Pancreas (tissue), 10 donors: ENCODE measurements around the gene PHC3. TPM values are rescaled to one million over a fixed set of nuclear protein-coding genes. Genes with fewer than 3 reads are reported as not detected.

Source experiments
- ATAC-seq, 4 donors: fragments of 200-7000 bp; cut with Tn5 transposase; one replicate each; pipeline versions ENCODE4 v1.8.0 to v1.9.1; 2020; ENCODE audit warnings: mild to moderate bottlenecking in 4 of 4, moderate library complexity in 4 of 4
- DNase-seq, 6 donors: peaks; one replicate each; pipeline ENCODE4 v3.0.0-alpha.2; 2020
- FAIRE-seq: peaks from 2 replicates; lab custom pipeline; 2012; peaks lifted over from hg19 to GRCh38; lab: Jason Lieb, UNC
- H3K27ac ChIP-seq, 4 donors: fragments of 200-600 bp; sonication (generic); 1 replicate in 3 of 4; 2 replicates in 1 of 4; pipeline versions ENCODE4 v1.5.0 to v1.8.0; 2020
- H3K27me3 ChIP-seq, 4 donors: fragments of 200-600 bp; one replicate each; pipeline ENCODE4 v1.8.0; 2021
- H3K36me3 ChIP-seq, 3 donors: fragments of 200-600 bp; sonication (generic) in 1 of 3; one replicate each; pipeline versions ENCODE4 v1.5.0 to v1.8.0; 2020 to 2021
- H3K4me1 ChIP-seq, 3 donors: fragments of 200-600 bp; one replicate each; pipeline ENCODE4 v1.8.0; 2021
- H3K4me3 ChIP-seq, 4 donors: fragments of 200-600 bp; sonication (generic) in 2 of 4; one replicate each; pipeline versions ENCODE4 v1.5.0 to v1.8.0; 2020 to 2021
- H3K9me3 ChIP-seq, 4 donors: fragments of 200-600 bp; one replicate each; pipeline ENCODE4 v1.8.0; 2021
- WGBS, 2 donors: extraction: QIAGEN DNeasy Blood & Tissue Kit; methylation state at CpG; one replicate each; pipeline ENCODE4 v1.1.7; 2013; 5-methylcytosine and 5-hydroxymethylcytosine counted together
- intact Hi-C, 3 donors: fragments of 100-400 bp; cut with DNase I; formaldehyde crosslinking; loops; one replicate each; pipeline versions ENCODE4 v1.11.1 to v1.14.2; 2022
- polyA plus RNA-seq, 2 donors: library from polyadenylated mRNA; stranded (reverse); fragments of 200-250 nt; gene quantifications; one replicate each; pipeline ENCODE4 v1.2.3, GENCODE V29; 2013
- total RNA-seq, 6 donors: library from RNA; stranded (reverse); fragmentation: NEBNext Ultra II Directional in 4 of 6; extraction: Animal tissue kit (Norgen Biotek cat#: 25700) in 4 of 6; gene quantifications; one replicate each; pipeline versions ENCODE4 v1.2.1 to v1.2.4, GENCODE V29; 2021 to 2023
- TF ChIP-seq, protein P1 (sequence below), 4 donors: fragments of 200-600 bp; sonication (generic) in 3 of 4; IDR thresholded peaks; one replicate each; pipeline versions ENCODE4 v1.5.0 to v1.8.0; 2021; ENCODE audit warnings: antibody characterized with exemption in 4 of 4
- donor health status: healthy with polysubstance abuse.
- donor health status: DM: no; HTN: no; CAD: no; lungs with moderate emphysema.
- donor health status: DM: no; HTN: no; CAD: no.
- donor health status: control.
- donor health status: control.
- donor health status: Bipolar disorder and iron deficiency.
- donor health status: DM: yes; HTN: yes; CAD: no.
- donor health status: DM: no; HTN: no; CAD: no.
- donor health status: DM: no; HTN: no; CAD: no.
- donor health status: DM: yes; HTN: yes; CAD: no.

PHC3 gene
- total and polyA plus RNA-seq, 8 donors: 5.5 to 38.0 (median 24.5) TPM

- Histone ChIP-seq H3K27ac (no peak overlapping the region), H3K4me3 (no peak overlapping the region), H3K27me3 (no peaks in the 10 kb centered on the region), H3K4me1 (no peaks in the 10 kb centered on the region), H3K36me3 (no peaks in the 10 kb centered on the region), H3K9me3 (no peaks in the 10 kb centered on the region)
- no peak for FAIRE-seq
- TF ChIP-seq, protein P1, sequence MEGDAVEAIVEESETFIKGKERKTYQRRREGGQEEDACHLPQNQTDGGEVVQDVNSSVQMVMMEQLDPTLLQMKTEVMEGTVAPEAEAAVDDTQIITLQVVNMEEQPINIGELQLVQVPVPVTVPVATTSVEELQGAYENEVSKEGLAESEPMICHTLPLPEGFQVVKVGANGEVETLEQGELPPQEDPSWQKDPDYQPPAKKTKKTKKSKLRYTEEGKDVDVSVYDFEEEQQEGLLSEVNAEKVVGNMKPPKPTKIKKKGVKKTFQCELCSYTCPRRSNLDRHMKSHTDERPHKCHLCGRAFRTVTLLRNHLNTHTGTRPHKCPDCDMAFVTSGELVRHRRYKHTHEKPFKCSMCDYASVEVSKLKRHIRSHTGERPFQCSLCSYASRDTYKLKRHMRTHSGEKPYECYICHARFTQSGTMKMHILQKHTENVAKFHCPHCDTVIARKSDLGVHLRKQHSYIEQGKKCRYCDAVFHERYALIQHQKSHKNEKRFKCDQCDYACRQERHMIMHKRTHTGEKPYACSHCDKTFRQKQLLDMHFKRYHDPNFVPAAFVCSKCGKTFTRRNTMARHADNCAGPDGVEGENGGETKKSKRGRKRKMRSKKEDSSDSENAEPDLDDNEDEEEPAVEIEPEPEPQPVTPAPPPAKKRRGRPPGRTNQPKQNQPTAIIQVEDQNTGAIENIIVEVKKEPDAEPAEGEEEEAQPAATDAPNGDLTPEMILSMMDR (IDR thresholded peaks at IDR 0.05): no peak
- WGBS, 2 donors: 95 to 98% methylated on average over 5 of the region's 5 CpGs
- ATAC-seq: no peak
- no peak for DNase-seq
- intact Hi-C loops: no loop called here
Observed at GRCh38 chr3:170137986-170138385, 43.5 kb downstream of the PHC3 start.

DNA sequence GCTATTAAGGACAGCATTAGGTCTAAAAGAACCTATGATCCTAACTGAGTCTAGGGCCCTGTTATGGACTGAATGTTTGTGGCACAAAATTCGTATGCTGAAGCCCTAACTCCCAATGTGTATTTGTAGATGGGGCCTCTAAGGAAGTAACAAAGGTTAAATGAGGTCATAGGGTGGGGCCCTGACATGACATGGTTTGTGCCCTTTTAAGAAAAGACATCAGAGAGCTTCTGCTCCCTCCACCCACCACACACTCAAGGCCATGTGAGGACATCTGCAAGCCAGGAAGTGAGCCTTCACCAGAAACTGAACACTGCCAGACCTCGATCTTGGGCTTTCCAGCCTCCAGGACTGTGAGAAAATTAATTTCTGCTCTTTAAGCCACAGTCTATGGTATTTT is 49.2 kb downstream of the PHC3 start:
- Histone ChIP-seq H3K9me3 (no peaks in the 10 kb centered on the region), H3K27ac (no peak overlapping the region), H3K4me3 (no peak overlapping the region), H3K27me3 (no peaks in the 10 kb centered on the region), H3K4me1 (no peaks in the 10 kb centered on the region), H3K36me3 (peaks cover 0 to 11% (median 7%) of the 10 kb centered on the region in 3 donors)
- ATAC-seq (no peak), FAIRE-seq (no peak), DNase-seq (no peak)
- intact Hi-C loops: no loop called here
- WGBS, 2 donors: 92 to 96% methylated on average over 2 of the region's 2 CpGs
- TF ChIP-seq, protein P1 (IDR thresholded peaks at IDR 0.05): no peak

DNA sequence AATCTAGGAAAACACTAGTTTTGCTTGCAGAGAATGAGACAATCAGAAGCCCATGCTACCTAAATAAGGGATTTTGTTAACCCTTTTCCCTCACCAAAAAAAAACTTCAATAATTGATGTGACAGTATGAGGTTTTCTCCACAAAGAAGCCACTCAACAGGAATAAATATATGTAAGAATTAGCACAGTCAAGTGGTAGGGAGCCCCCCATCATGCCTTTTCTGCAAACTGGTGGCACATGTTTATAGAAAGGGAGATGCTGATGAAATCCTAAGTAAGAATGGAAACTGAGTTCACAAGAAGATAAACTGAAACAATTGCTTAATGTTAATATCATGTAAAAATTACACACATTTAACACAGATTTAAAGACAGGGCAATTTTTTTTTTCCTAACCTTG is 51.0 kb downstream of the PHC3 start:
- H3K36me3 ChIP-seq: peaks cover 0 to 11% (median 7%) of the 10 kb centered on the region in 3 donors
- no peak for FAIRE-seq
- no peak overlapping the region for H3K4me3 ChIP-seq
- H3K4me1 ChIP-seq: no peaks in the 10 kb centered on the region
- no peaks in the 10 kb centered on the region for H3K27me3 ChIP-seq
- intact Hi-C loops: no loop called here
- H3K27ac ChIP-seq: no peak overlapping the region
- DNase-seq: no peak
- no peaks in the 10 kb centered on the region for H3K9me3 ChIP-seq
- TF ChIP-seq, protein P1 (IDR thresholded peaks at IDR 0.05): no peak
- no peak for ATAC-seq

DNA sequence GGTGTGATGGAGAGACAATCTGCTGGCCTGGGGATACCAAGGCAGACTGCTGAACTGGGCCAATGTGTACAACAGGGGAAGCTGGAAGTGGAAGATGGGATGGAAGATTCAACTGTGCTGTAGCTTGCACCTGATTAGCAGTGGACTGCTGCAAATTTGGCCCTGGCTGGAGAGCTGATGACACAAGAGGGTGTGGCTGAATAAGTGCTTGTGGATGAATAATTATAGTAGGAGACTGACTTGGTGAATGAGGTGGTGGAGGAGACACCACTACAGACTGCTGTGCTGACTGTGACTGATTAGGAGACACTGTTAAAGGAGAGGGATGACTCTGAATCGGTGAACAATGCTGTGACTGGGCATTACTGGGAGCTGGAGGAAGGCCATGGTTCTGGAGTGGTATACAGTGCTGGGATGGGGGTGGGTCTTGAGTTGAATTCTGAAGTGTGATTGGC is 52.5 kb downstream of the PHC3 start:
- no peak for FAIRE-seq
- peak in 1 of 4 donors; percentile 18 for ATAC-seq

More for the DNA sequence above, 52.5 kb downstream of the PHC3 start:
- intact Hi-C loops: no loop called here
- Histone ChIP-seq H3K27ac (no peak overlapping the region), H3K27me3 (no peaks in the 10 kb centered on the region), H3K4me3 (no peak overlapping the region), H3K36me3 (peaks cover 0 to 11% (median 7%) of the 10 kb centered on the region in 3 donors), H3K4me1 (no peaks in the 10 kb centered on the region), H3K9me3 (no peaks in the 10 kb centered on the region)
- 91 to 99% methylated on average over 1 of the region's 1 CpG for WGBS, 2 donors
- no peak for DNase-seq
- TF ChIP-seq, protein P1 (IDR thresholded peaks at IDR 0.05): no peak
